Activated T-cell treated with anti-CD3 and anti-CD28 coated beads, Interleukin-2, amount 50 U/mL, for 72 hours (primary cell): ENCODE results near the gene MYL11. TPM values are rescaled to one million over a fixed set of nuclear protein-coding genes. Genes with fewer than 3 reads are reported as not detected.
A peak's percentile ranks its signal among the peaks of the same experiment; 100 is the strongest.
"Not testable (repeated sequence)": the region's sequence is repeated elsewhere in the genome, so short reads cannot be mapped to it uniquely, and the experiment has no call there.

Source experiments
- ATAC-seq, 2 donors: fragments of 150-1000 bp; cut with Tn5 transposase; replicated peaks in 1 of 2; 2 replicates each; pipeline ENCODE4 v1.10.0; 2021; ENCODE audit warnings: moderate library complexity in 2 of 2, mild to moderate bottlenecking in 1 of 2
- DNase-seq, 2 donors: peaks; one replicate each; pipeline ENCODE4 v3.0.0; 2021 to 2022; ENCODE audit warnings: mixed read lengths in 1 of 2
- H3K27ac Mint-ChIP-seq: one replicate; pipeline ENCODE4 v1.8.0; 2022; ENCODE audit warnings: mild to moderate bottlenecking, moderate library complexity, mixed read lengths
- H3K27me3 Mint-ChIP-seq: one replicate; pipeline ENCODE4 v1.8.0; 2022; ENCODE audit warnings: low read depth, mixed read lengths
- H3K36me3 Mint-ChIP-seq, 2 donors: one replicate each; pipeline ENCODE4 v1.8.0; 2022; ENCODE audit warnings: mixed read lengths in 2 of 2, mild to moderate bottlenecking in 1 of 2; ENCODE audit not compliant: insufficient read depth in 2 of 2
- H3K4me1 Mint-ChIP-seq: one replicate; pipeline ENCODE4 v1.8.0; 2022; ENCODE audit warnings: low read depth, mixed read lengths
- H3K4me3 Mint-ChIP-seq, 2 donors: one replicate each; pipeline ENCODE4 v1.8.0; 2022; ENCODE audit warnings: mild to moderate bottlenecking in 2 of 2, mixed read lengths in 2 of 2, moderate library complexity in 2 of 2
- H3K9me3 Mint-ChIP-seq, 2 donors: one replicate each; pipeline ENCODE4 v1.8.0; 2022; ENCODE audit warnings: mixed read lengths in 2 of 2
- total RNA-seq, 2 donors: library from RNA; stranded (reverse); gene quantifications; one replicate each; pipeline ENCODE4 v1.2.3, GENCODE V29; 2022

The MYL11 gene, protein sequence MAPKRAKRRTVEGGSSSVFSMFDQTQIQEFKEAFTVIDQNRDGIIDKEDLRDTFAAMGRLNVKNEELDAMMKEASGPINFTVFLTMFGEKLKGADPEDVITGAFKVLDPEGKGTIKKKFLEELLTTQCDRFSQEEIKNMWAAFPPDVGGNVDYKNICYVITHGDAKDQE
- 1 to 10 TPM in 1 of 2 donors, not detected in 1; 2.0 TPM for total RNA-seq

GRCh38 chr16:30374538-30374937, at the start of gene MYL11:
Gene MYL11, plus strand, starts transcription at chr16:30374802. Its CDS starts 56 bp downstream, at chr16:30374858.
- peak within 1 kb of the TSS; percentile 65 for H3K27ac Mint-ChIP-seq
- no peaks in the 10 kb centered on the region for H3K27me3 Mint-ChIP-seq
- H3K36me3 Mint-ChIP-seq: peaks cover 4 to 5% of the 10 kb centered on the region in 2 donors
- ATAC-seq (no peak), DNase-seq (no peak)
- peaks cover 34% of the 10 kb centered on the region for H3K4me1 Mint-ChIP-seq
- H3K9me3 Mint-ChIP-seq: no peaks in the 10 kb centered on the region
- H3K4me3 Mint-ChIP-seq: no peak within 1 kb of the TSS

DNA sequence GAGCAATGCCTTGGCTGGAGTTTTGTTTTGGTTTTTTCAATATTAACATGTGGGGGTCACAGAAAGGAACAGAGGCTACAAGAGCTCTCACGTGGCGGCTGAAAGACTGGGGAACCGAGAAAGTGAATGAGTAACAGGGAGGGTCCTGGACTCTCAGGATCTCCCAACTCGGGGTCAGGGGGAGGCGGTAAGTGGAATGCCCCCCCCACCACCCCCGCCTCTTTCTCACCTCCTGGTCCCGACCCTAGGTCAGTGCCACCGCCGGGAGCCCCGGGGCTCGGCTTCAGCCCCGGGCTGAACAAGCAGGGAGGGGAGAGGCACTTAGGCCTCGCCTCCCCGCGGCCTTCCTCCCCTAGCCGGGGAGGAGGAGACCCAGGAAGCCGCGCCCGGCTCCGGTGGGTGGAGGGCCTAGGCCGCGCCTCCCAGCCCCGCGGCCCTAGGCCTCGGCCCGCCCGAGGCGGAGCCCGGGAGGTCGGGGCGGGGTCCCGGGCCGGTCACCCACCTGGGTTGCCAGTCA, 40.1 kb upstream of the MYL11 start:
- ATAC-seq (peak; percentile 92 to 94), DNase-seq (peak; percentile 90 to 92)
- Mint-ChIP-seq H3K4me1 (peaks cover 35% of the 10 kb centered on the region), H3K4me3 (peak overlapping the region; percentile 85 to 96), H3K27ac (peak overlapping the region; percentile 59)
- H3K27me3 Mint-ChIP-seq, H3K36me3 Mint-ChIP-seq, H3K9me3 Mint-ChIP-seq: not testable (repeated sequence)

- not testable (repeated sequence) for H3K27me3 Mint-ChIP-seq, H3K36me3 Mint-ChIP-seq, H3K9me3 Mint-ChIP-seq
- Mint-ChIP-seq H3K4me3 (peak overlapping the region; percentile 85 to 96), H3K4me1 (peaks cover 35% of the 10 kb centered on the region), H3K27ac (peak overlapping the region; percentile 96)
- DNase-seq (peak; percentile 87 to 88), ATAC-seq (peak; percentile 79 to 80)
These were observed 39.5 kb upstream of the MYL11 start for GRCh38 chr16:30335028-30335597.

DNA sequence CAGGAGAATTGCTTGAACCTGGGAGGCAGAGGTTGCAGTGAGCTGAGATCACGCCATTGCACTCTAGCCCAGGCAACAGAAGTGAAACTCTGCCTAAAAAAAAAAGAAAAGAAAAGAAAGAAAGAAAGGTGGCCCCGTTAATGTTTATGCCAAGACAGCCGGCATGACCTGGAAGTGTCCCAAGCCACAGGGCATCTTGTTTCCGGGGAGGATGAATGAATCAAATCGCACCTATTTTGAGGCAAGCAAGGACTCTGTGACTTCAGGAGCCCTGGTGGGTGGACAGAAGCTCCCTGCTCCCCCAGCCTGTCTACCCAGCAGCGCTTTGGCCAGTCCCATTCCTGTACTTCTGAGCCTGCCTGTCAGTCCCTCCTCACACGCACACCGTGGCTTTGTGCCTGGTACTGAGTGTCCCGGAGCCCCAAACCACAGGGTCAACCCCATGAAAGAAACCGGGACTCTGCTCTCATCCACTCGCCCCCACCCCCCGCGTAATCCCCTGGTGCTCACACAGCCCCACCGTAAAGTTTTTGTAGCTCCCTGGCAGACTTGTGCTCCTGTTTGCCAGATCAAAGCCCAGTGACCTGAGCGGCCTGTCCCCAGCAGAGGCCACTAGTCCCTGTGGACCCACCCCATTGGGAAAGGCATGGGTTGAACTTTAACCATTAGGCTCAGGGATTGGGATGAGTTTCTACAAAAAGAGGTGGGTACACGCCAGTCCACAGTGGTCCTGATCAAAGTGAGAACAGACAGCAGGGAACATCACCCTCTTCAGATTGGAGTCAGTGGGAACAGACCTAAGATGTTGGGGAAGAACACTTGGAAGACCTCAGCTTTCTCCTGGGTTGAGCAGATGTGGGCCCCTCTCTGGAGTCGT, 38.8 kb upstream of the MYL11 start:
- Mint-ChIP-seq H3K36me3 (peaks cover 0 to 2% of the 10 kb centered on the region in 2 donors), H3K4me1 (peaks cover 37% of the 10 kb centered on the region), H3K4me3 (peak overlapping the region; percentile 85 to 96), H3K9me3 (no peaks in the 10 kb centered on the region), H3K27ac (peak overlapping the region; percentile 96), H3K27me3 (no peaks in the 10 kb centered on the region)
- ATAC-seq: peak; percentile 5 to 25
- peak; percentile 33 to 37 for DNase-seq

DNA sequence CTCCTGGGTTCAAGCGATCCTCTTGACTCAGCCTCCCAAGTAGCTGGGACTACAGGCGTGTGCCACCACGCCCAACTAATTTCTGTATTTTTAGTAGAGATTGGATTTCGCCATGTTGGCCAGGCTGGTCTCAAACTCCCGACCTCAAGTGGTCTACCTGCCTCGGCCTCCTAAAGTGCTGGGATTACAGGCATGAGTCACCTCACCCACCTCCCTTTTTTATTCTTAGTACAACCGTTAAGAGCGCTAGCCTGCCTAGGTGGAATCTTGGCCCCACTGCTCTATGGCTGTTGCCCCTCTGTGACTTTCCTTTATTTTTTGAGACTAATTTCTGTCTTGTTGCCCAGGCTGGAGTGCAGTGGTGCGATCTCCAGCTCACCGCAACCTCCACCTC, 36.6 kb upstream of the MYL11 start:
- H3K27me3 Mint-ChIP-seq, H3K36me3 Mint-ChIP-seq, H3K27ac Mint-ChIP-seq, ATAC-seq, H3K4me3 Mint-ChIP-seq, H3K9me3 Mint-ChIP-seq, DNase-seq: not testable (repeated sequence)
- peaks cover 28% of the 10 kb centered on the region for H3K4me1 Mint-ChIP-seq

DNA sequence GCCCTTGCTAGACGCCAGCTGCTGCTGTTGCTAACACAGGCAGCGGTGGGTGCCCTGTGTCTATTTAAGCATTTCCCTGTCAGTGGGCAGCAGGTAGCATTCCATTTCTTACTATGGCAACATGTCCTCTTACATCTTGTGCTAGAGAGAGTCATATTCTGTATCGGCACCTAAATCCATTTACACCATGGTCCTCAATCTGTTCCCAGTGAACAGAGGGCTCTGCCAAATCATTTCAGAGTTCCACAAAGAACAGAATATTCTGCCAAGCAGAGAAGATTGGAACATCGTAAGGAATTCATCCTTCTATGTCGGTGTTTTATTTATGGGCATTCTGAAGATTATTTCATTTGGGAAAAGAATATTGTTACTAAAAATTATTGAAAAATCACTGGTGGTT, 35.9 kb upstream of the MYL11 start:
- H3K9me3 Mint-ChIP-seq, ATAC-seq, H3K27me3 Mint-ChIP-seq, H3K4me3 Mint-ChIP-seq, DNase-seq, H3K27ac Mint-ChIP-seq, H3K36me3 Mint-ChIP-seq: not testable (repeated sequence)
- peaks cover 25% of the 10 kb centered on the region for H3K4me1 Mint-ChIP-seq

DNA sequence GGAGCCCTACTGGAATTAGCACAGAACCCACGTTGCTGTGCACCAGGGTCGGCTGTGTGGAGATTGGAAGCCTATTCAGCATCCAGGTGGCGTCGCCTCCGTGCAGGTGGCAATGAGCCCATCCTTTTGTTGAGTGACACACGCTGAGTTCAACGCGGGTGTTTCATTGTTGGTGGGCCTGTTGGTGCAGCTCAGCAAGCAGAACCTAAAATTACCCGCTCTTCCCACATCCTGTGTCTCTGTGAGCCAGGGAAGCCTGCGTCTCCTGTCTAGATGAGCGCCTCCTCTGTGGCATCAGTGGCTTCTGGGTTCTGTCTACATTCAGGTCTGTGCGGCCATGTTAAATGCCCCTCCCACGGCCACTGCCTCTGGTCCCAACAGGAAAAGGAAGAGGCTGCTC, 34.0 kb upstream of the MYL11 start:
- ATAC-seq: peak in 1 of 2 donors; percentile 16
- Mint-ChIP-seq H3K4me1 (peaks cover 20% of the 10 kb centered on the region), H3K36me3 (peaks cover 0 to 2% of the 10 kb centered on the region in 2 donors), H3K27me3 (no peaks in the 10 kb centered on the region), H3K27ac (no peak overlapping the region), H3K4me3 (no peak overlapping the region), H3K9me3 (no peaks in the 10 kb centered on the region)
- DNase-seq: no peak

DNA sequence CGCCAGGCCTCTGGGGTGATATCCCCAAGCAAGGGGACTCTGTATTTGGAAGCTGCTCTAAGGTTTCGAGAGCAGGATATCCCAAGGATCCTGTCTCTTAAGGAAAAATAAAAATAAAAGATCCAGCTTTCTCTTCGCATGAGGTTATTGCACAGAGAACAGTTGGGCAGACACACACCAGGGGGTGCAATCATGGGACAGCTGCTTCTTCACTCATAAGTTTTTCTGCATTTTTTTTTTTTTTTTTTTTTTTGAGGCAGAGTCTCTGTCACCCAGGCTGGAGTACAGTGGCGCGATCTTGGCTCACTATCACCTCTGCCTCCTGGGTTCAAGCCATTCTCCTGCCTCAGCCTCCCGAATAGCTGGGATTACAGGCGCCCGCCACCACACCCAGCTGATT, 32.6 kb upstream of the MYL11 start:
- H3K36me3 Mint-ChIP-seq, H3K27ac Mint-ChIP-seq, DNase-seq, H3K4me3 Mint-ChIP-seq, H3K9me3 Mint-ChIP-seq, ATAC-seq, H3K27me3 Mint-ChIP-seq: not testable (repeated sequence)
- H3K4me1 Mint-ChIP-seq: peaks cover 14% of the 10 kb centered on the region

- H3K27ac Mint-ChIP-seq: no peak overlapping the region
- no peaks in the 10 kb centered on the region for H3K9me3 Mint-ChIP-seq
- H3K36me3 Mint-ChIP-seq: peaks cover 0 to 2% of the 10 kb centered on the region in 2 donors
- no peak overlapping the region for H3K4me3 Mint-ChIP-seq
- H3K4me1 Mint-ChIP-seq: peaks cover 14% of the 10 kb centered on the region
- DNase-seq (no peak), ATAC-seq (no peak)
- H3K27me3 Mint-ChIP-seq: no peaks in the 10 kb centered on the region
These were observed 31.7 kb upstream of the MYL11 start for GRCh38 chr16:30342751-30343490.

GRCh38 chr16:30343491-30343820, 31.1 kb upstream of the MYL11 start:
- peaks cover 14% of the 10 kb centered on the region for H3K4me1 Mint-ChIP-seq
- not testable (repeated sequence) for H3K27me3 Mint-ChIP-seq, H3K4me3 Mint-ChIP-seq, DNase-seq, H3K27ac Mint-ChIP-seq, ATAC-seq, H3K36me3 Mint-ChIP-seq, H3K9me3 Mint-ChIP-seq

GRCh38 chr16:30346286-30346685, 28.3 kb upstream of the MYL11 start:
- Mint-ChIP-seq H3K27me3 (no peaks in the 10 kb centered on the region), H3K9me3 (no peaks in the 10 kb centered on the region), H3K36me3 (peaks cover 3 to 10% of the 10 kb centered on the region in 2 donors), H3K4me1 (peaks cover 21% of the 10 kb centered on the region), H3K27ac (no peak overlapping the region), H3K4me3 (no peak overlapping the region)
- DNase-seq (no peak), ATAC-seq (no peak)

- no peaks in the 10 kb centered on the region for H3K9me3 Mint-ChIP-seq
- no peaks in the 10 kb centered on the region for H3K27me3 Mint-ChIP-seq
- peaks cover 37% of the 10 kb centered on the region for H3K4me1 Mint-ChIP-seq
These were observed 26.5 kb upstream of the MYL11 start for GRCh38 chr16:30348113-30348512.

DNA sequence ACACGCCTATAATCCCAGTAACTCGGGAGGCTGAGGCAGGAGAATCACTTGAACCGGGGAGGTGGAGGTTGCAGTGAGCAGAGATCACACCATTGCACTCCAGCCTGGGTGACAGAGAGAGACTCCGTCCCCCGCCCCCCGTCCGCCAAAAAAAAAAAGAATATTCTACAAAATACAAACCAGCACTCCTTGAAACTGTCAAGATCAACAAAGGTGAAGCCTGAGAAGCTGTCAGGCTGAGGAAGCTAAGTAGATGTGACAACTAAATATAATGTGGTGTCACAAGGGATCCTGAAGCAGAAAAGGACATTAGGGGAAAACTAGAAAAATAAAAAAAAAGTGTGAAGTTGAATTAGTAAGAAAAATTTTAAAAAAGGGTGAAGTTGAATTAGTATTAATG, 25.7 kb upstream of the MYL11 start:
- Mint-ChIP-seq H3K36me3 (peaks cover 5 to 17% of the 10 kb centered on the region in 2 donors), H3K4me1 (peaks cover 45% of the 10 kb centered on the region)
- ATAC-seq: no peak

More at GRCh38 chr16:30348113-30348512, 26.5 kb upstream of the MYL11 start:
- DNase-seq (no peak), ATAC-seq (no peak)
- H3K4me3 Mint-ChIP-seq: no peak overlapping the region
- peaks cover 5 to 12% of the 10 kb centered on the region in 2 donors for H3K36me3 Mint-ChIP-seq
- H3K27ac Mint-ChIP-seq: peak overlapping the region; percentile 46

More for the DNA sequence above, 25.7 kb upstream of the MYL11 start:
- no peak overlapping the region for H3K4me3 Mint-ChIP-seq
- H3K27ac Mint-ChIP-seq: peak overlapping the region; percentile 55
- no peaks in the 10 kb centered on the region for H3K9me3 Mint-ChIP-seq
- no peak for DNase-seq
- H3K27me3 Mint-ChIP-seq: no peaks in the 10 kb centered on the region
